ENCODE results near the gene LRRC31.

DNA sequence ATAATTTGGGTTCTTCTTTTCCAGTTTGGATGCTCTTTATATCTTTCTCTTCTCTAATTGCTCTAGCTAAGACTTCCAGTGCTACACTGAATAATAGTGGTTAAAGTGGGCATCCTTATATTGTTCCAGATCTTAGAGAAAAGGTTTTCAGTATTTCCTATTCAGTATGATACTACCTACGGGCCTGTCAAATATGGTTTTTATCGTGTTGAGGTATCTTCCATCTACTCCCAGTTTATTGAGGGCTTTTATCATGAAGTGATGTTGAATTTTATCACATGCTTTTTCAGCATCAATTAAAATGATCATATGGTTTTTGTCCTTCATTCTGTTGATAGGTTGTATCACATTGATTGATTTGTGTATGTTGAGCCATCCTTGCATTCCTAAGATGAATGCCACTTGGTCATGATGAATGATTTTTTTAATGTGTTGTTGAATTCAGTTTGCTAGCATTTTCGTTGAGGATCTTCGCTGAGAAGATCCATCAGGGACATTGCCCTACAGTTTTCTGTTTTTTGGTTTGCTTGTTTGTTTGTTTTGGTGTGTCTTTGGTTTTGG is 54.1 kb downstream of the LRRC31 start:
- no peak for TF ChIP-seq POLR2AphosphoS5 (IDR thresholded peaks at IDR 0.05; ENCODE audit: low read depth, low read length)
- TF ChIP-seq SIN3A (IDR thresholded peaks at IDR 0.05; ENCODE audit: borderline replicate concordance, insufficient read depth, low read length) = no peak
- TF ChIP-seq, protein P1, sequence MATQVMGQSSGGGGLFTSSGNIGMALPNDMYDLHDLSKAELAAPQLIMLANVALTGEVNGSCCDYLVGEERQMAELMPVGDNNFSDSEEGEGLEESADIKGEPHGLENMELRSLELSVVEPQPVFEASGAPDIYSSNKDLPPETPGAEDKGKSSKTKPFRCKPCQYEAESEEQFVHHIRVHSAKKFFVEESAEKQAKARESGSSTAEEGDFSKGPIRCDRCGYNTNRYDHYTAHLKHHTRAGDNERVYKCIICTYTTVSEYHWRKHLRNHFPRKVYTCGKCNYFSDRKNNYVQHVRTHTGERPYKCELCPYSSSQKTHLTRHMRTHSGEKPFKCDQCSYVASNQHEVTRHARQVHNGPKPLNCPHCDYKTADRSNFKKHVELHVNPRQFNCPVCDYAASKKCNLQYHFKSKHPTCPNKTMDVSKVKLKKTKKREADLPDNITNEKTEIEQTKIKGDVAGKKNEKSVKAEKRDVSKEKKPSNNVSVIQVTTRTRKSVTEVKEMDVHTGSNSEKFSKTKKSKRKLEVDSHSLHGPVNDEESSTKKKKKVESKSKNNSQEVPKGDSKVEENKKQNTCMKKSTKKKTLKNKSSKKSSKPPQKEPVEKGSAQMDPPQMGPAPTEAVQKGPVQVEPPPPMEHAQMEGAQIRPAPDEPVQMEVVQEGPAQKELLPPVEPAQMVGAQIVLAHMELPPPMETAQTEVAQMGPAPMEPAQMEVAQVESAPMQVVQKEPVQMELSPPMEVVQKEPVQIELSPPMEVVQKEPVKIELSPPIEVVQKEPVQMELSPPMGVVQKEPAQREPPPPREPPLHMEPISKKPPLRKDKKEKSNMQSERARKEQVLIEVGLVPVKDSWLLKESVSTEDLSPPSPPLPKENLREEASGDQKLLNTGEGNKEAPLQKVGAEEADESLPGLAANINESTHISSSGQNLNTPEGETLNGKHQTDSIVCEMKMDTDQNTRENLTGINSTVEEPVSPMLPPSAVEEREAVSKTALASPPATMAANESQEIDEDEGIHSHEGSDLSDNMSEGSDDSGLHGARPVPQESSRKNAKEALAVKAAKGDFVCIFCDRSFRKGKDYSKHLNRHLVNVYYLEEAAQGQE (IDR thresholded peaks at IDR 0.05; ENCODE audit: insufficient read depth in 1 of 2, low read depth in 2 of 2, low read length in 2 of 2) = no peak
- no peak for TF ChIP-seq TAF1 (IDR thresholded peaks at IDR 0.05; ENCODE audit: borderline replicate concordance, insufficient read depth, low read length)

Measured in PFSK-1 (cell line).